GM12878 (cell line): ENCODE results near the gene TMUB2. TPM values are rescaled to one million over a fixed set of nuclear protein-coding genes. Genes with fewer than 3 reads are reported as not detected.

Source experiments
- ATF7 ChIP-seq: fragments of 450-650 bp; IDR thresholded peaks from 2 replicates; pipeline ENCODE4 v1.6.1; 2016; ENCODE audit warnings: low read depth, mild to moderate bottlenecking
- BHLHE40 ChIP-seq, 2 experiments: fragments of 450-650 bp in 1 of 2; IDR thresholded peaks; 2 replicates each; pipeline ENCODE4 v1.6.1; 2011 to 2017; ENCODE audit warnings: low read depth in 2 of 2, borderline replicate concordance in 1 of 2, improper control_type of control experiment in 1 of 2, low read length in 1 of 2, mild to moderate bottlenecking in 1 of 2
- CHD2 ChIP-seq: IDR thresholded peaks from 2 replicates; pipeline ENCODE4 v1.6.1; 2011; ENCODE audit warnings: low read depth, low read length, improper control_type of control experiment, borderline replicate concordance
- CREB1 ChIP-seq: IDR thresholded peaks from 2 replicates; pipeline ENCODE4 v1.6.1; 2012; ENCODE audit warnings: low read depth, mild to moderate bottlenecking, inconsistent platforms
- HCFC1 ChIP-seq: fragments of 150-350 bp; IDR thresholded peaks from 2 replicates; pipeline ENCODE4 v1.6.1; 2014; ENCODE audit warnings: low read length
- HDAC2 ChIP-seq: fragments of 200-600 bp; sonication (generic); IDR thresholded peaks from 2 replicates; pipeline ENCODE4 v1.6.1; 2017
- HDGF ChIP-seq: fragments of 450-650 bp; IDR thresholded peaks from 2 replicates; pipeline ENCODE4 v1.6.1; 2016; ENCODE audit warnings: antibody characterized with exemption
- KLF5 ChIP-seq: fragments of 450-650 bp; IDR thresholded peaks from 2 replicates; pipeline ENCODE4 v1.6.1; 2014; ENCODE audit warnings: mild to moderate bottlenecking; ENCODE audit not compliant: partially characterized antibody
- MTA3 ChIP-seq: IDR thresholded peaks from 2 replicates; pipeline ENCODE4 v1.6.1; 2012; ENCODE audit warnings: low read length, inconsistent platforms, borderline replicate concordance
- MXI1 ChIP-seq: fragments of 150-350 bp; IDR thresholded peaks from 2 replicates; pipeline ENCODE4 v1.6.1; 2011; ENCODE audit warnings: low read depth, mild to moderate bottlenecking, inconsistent platforms, low read length, improper control_type of control experiment
- NFIC ChIP-seq: IDR thresholded peaks from 2 replicates; pipeline ENCODE4 v1.6.1; 2012; ENCODE audit warnings: low read depth, mild to moderate bottlenecking, inconsistent platforms, low read length, moderate library complexity
- NFXL1 ChIP-seq: fragments of 450-650 bp; IDR thresholded peaks from 2 replicates; pipeline ENCODE4 v1.6.1; 2017; ENCODE audit warnings: antibody characterized with exemption, mild to moderate bottlenecking, borderline replicate concordance
- NFYA ChIP-seq: IDR thresholded peaks from 2 replicates; pipeline ENCODE4 v1.6.1; 2011; ENCODE audit warnings: low read depth, mild to moderate bottlenecking, low read length, improper control_type of control experiment, borderline replicate concordance
- NR2C2 ChIP-seq: IDR thresholded peaks from 2 replicates; pipeline ENCODE4 v1.6.1; 2011; ENCODE audit warnings: borderline replicate concordance, low read depth; ENCODE audit not compliant: control insufficient read depth, insufficient read length
- PAX5 ChIP-seq: IDR thresholded peaks from 2 replicates; pipeline ENCODE4 v1.6.1; 2011; ENCODE audit warnings: low read depth, low read length, borderline replicate concordance
- POLR2AphosphoS2 ChIP-seq: IDR thresholded peaks from 2 replicates; pipeline ENCODE4 v1.6.1; 2011; ENCODE audit warnings: low read depth, mild to moderate bottlenecking, low read length, improper control_type of control experiment, moderate library complexity
- SP1 ChIP-seq: IDR thresholded peaks from one replicate; pipeline ENCODE4 v1.6.1; 2011; ENCODE audit warnings: low read depth, low read length
- SPI1 ChIP-seq: IDR thresholded peaks from 2 replicates; pipeline ENCODE4 v1.6.1; 2011; ENCODE audit warnings: low read depth, mild to moderate bottlenecking, low read length, moderate library complexity, borderline replicate concordance; ENCODE audit not compliant: insufficient read depth
- STAT1 ChIP-seq: fragments of 450-650 bp; conservative IDR thresholded peaks from 2 replicates; pipeline ENCODE4 v1.6.1; 2014; ENCODE audit warnings: antibody characterized with exemption, mild to moderate bottlenecking
- SUZ12 ChIP-seq: fragments of 200-600 bp; sonication (generic); IDR thresholded peaks from one replicate; pipeline ENCODE4 v1.6.1; 2018; ENCODE audit warnings: antibody characterized with exemption, mild to moderate bottlenecking; ENCODE audit not compliant: unreplicated experiment
- TARDBP ChIP-seq: IDR thresholded peaks from 2 replicates; pipeline ENCODE4 v1.6.1; 2016; ENCODE audit warnings: borderline replicate concordance
- TCF7 ChIP-seq: IDR thresholded peaks from 2 replicates; pipeline ENCODE4 v1.6.1; 2014; ENCODE audit warnings: antibody characterized with exemption, borderline replicate concordance
- ZZZ3 ChIP-seq: IDR thresholded peaks from 2 replicates; pipeline ENCODE4 v1.6.1; 2011; ENCODE audit warnings: low read depth; ENCODE audit not compliant: control insufficient read depth, insufficient read length
- polyA plus RNA-seq, 11 experiments: library from polyadenylated mRNA; depleted of rRNA in 4 of 11; unstranded in 6 of 11; stranded (reverse) in 5 of 11; fragments of >200 nt; fragmentation: Nextera tagmentation in 4 of 11; fragmentation: Illumina TruSeq in 1 of 11; extraction: Ambion mirVana in 4 of 11; extraction: Trizol in 1 of 11; gene quantifications; 1 replicate in 1 of 11; 2 replicates in 10 of 11; pipeline versions ENCODE4 v1.2.1 to v1.2.3, GENCODE V29; 2011 to 2016; ENCODE audit warnings: inconsistent platforms in 2 of 11, missing spikeins in 2 of 11, low read depth in 1 of 11
- total RNA-seq, 4 experiments: library from RNA; depleted of rRNA in 3 of 4; stranded (reverse); fragments of >200 nt in 3 of 4; fragmentation: Illumina TruSeq in 1 of 4; extraction: Trizol in 1 of 4; gene quantifications; 2 replicates each; pipeline versions ENCODE4 v1.2.1 to v1.2.3, GENCODE V29; 2013 to 2021
- TF ChIP-seq, protein P1 (sequence below): fragments of 450-650 bp; formaldehyde crosslinking; IDR thresholded peaks from 2 replicates; pipeline ENCODE4 v1.5.0; 2022; ENCODE audit warnings: mild to moderate bottlenecking, missing genetic modification characterization
- TF ChIP-seq, protein P2 (sequence below): IDR thresholded peaks from 2 replicates; pipeline ENCODE4 v1.6.1; 2012; ENCODE audit warnings: low read depth, low read length, improper control_type of control experiment
- TF ChIP-seq, protein P3 (sequence below): fragments of 450-650 bp; formaldehyde crosslinking; IDR thresholded peaks from 2 replicates; pipeline ENCODE4 v1.4.0; 2022; ENCODE audit warnings: mild to moderate bottlenecking, moderate library complexity

The TMUB2 gene
- total and polyA plus RNA-seq, 10 of the 15 experiments (the other 5 are each of a cell fraction or from before 2014, with no cell fraction given) = 4.3 to 34.0 (median 20.0) TPM

- no peak for TF ChIP-seq HDGF
- TF ChIP-seq NFIC = no peak; the same call in 1 of the 2 replicates
- 0 out of 2 replicates have a peak, but pooled peaks have one; percentile 9 for TF ChIP-seq PAX5
- no peak for TF ChIP-seq NFYA
- TF ChIP-seq HCFC1 = no peak
- TF ChIP-seq SUZ12 = no peak
- no peak for TF ChIP-seq POLR2AphosphoS2
- TF ChIP-seq, protein P1, sequence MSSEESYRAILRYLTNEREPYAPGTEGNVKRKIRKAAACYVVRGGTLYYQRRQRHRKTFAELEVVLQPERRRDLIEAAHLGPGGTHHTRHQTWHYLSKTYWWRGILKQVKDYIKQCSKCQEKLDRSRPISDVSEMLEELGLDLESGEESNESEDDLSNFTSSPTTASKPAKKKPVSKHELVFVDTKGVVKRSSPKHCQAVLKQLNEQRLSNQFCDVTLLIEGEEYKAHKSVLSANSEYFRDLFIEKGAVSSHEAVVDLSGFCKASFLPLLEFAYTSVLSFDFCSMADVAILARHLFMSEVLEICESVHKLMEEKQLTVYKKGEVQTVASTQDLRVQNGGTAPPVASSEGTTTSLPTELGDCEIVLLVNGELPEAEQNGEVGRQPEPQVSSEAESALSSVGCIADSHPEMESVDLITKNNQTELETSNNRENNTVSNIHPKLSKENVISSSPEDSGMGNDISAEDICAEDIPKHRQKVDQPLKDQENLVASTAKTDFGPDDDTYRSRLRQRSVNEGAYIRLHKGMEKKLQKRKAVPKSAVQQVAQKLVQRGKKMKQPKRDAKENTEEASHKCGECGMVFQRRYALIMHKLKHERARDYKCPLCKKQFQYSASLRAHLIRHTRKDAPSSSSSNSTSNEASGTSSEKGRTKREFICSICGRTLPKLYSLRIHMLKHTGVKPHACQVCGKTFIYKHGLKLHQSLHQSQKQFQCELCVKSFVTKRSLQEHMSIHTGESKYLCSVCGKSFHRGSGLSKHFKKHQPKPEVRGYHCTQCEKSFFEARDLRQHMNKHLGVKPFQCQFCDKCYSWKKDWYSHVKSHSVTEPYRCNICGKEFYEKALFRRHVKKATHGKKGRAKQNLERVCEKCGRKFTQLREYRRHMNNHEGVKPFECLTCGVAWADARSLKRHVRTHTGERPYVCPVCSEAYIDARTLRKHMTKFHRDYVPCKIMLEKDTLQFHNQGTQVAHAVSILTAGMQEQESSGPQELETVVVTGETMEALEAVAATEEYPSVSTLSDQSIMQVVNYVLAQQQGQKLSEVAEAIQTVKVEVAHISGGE = no peak
- peak in 1 of 2 experiments; percentile 46; a peak in 1 of 4 replicates for TF ChIP-seq BHLHE40 (IDR thresholded peaks at IDR 0.05; ENCODE audit: borderline replicate concordance in 1 of 2, low read depth in 2 of 2, low read length in 1 of 2)
- no peak for TF ChIP-seq STAT1
- no peak for TF ChIP-seq NFXL1
- TF ChIP-seq NR2C2 = no peak
- TF ChIP-seq HDAC2 = no peak
- TF ChIP-seq SP1 = peak; percentile 19
- no peak; the same call in 1 of the 2 replicates for TF ChIP-seq MTA3
- peak; percentile 76 for TF ChIP-seq MXI1
- no peak for TF ChIP-seq TCF7
- TF ChIP-seq CREB1 = no peak
- no peak for TF ChIP-seq KLF5
- peak; percentile 79 for TF ChIP-seq SPI1
- TF ChIP-seq TARDBP = no peak
- TF ChIP-seq, protein P2, sequence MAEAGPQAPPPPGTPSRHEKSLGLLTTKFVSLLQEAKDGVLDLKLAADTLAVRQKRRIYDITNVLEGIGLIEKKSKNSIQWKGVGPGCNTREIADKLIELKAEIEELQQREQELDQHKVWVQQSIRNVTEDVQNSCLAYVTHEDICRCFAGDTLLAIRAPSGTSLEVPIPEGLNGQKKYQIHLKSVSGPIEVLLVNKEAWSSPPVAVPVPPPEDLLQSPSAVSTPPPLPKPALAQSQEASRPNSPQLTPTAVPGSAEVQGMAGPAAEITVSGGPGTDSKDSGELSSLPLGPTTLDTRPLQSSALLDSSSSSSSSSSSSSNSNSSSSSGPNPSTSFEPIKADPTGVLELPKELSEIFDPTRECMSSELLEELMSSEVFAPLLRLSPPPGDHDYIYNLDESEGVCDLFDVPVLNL = no peak
- TF ChIP-seq, protein P3, sequence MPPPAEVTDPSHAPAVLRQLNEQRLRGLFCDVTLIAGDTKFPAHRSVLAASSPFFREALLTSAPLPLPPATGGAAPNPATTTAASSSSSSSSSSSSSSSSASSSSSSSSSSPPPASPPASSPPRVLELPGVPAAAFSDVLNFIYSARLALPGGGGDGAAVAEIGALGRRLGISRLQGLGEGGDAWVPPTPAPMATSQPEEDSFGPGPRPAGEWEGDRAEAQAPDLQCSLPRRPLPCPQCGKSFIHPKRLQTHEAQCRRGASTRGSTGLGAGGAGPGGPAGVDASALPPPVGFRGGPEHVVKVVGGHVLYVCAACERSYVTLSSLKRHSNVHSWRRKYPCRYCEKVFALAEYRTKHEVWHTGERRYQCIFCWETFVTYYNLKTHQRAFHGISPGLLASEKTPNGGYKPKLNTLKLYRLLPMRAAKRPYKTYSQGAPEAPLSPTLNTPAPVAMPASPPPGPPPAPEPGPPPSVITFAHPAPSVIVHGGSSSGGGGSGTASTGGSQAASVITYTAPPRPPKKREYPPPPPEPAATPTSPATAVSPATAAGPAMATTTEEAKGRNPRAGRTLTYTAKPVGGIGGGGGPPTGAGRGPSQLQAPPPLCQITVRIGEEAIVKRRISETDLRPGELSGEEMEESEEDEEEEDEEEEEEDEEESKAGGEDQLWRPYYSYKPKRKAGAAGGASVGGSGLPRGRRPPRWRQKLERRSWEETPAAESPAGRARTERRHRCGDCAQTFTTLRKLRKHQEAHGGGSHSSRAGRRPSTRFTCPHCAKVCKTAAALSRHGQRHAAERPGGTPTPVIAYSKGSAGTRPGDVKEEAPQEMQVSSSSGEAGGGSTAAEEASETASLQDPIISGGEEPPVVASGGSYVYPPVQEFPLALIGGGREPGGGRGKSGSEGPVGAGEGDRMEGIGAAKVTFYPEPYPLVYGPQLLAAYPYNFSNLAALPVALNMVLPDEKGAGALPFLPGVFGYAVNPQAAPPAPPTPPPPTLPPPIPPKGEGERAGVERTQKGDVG (CRISPR knock-in tag) = no peak
- TF ChIP-seq ZZZ3 = no peak
- peak; percentile 36; the same call in 1 of the 2 replicates for TF ChIP-seq ATF7
- no peak for TF ChIP-seq CHD2
Measured at GRCh38 chr17:44216173-44216572, 29.4 kb downstream of the TMUB2 start (continued).
